GM12801 (cell line): ENCODE results near the gene TMPRSS9.

ENCODE experiments used
- TF ChIP-seq, protein P1 (sequence below): IDR thresholded peaks from one replicate; pipeline ENCODE4 v1.5.1; 2011; ENCODE audit warnings: control low read depth; ENCODE audit not compliant: insufficient read length; ENCODE audit errors: extremely low read depth

TMPRSS9 gene

DNA sequence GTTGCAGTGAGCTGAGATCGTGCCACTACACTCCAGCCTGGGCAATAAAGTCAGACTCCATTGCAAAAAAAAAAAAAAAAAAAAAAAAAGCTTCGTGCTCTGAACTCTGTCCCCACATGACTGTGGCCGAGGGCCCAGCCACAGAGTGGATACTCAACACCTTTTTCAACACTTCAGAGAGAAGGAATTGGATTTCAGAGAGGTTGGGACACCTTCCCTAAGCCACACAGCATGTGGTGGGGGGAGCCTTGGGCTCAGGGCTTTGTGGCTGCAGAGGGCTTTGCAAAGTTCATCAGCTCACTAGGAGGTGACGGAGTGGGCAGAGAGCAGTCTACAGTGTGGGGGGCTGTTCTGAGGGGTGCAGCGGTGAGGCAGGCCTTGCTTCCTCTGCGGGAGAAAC lies 41.1 kb upstream of the TMPRSS9 start:
- TF ChIP-seq, protein P1, sequence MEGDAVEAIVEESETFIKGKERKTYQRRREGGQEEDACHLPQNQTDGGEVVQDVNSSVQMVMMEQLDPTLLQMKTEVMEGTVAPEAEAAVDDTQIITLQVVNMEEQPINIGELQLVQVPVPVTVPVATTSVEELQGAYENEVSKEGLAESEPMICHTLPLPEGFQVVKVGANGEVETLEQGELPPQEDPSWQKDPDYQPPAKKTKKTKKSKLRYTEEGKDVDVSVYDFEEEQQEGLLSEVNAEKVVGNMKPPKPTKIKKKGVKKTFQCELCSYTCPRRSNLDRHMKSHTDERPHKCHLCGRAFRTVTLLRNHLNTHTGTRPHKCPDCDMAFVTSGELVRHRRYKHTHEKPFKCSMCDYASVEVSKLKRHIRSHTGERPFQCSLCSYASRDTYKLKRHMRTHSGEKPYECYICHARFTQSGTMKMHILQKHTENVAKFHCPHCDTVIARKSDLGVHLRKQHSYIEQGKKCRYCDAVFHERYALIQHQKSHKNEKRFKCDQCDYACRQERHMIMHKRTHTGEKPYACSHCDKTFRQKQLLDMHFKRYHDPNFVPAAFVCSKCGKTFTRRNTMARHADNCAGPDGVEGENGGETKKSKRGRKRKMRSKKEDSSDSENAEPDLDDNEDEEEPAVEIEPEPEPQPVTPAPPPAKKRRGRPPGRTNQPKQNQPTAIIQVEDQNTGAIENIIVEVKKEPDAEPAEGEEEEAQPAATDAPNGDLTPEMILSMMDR, result no peak

DNA sequence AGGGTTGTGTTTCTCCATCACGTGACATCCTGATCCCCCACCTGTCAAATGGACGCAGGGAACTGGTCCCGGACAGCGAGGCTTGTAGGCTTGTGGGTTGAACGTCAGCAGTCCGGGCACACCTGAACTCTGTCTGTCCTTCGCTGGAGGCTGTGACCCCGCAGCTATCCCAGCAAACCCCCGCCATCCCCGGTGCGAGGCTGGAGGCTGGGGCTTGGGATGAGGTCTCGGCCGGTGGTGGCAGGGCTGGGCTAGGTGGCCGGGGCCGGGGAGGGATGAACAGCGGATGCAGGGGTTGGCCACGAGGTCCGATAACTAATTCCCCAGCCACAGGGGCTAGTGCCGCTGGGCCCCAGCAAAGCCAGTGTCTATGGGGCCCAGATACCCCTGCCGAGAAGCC lies 40.5 kb upstream of the TMPRSS9 start:
- TF ChIP-seq, protein P1, result no peak

DNA sequence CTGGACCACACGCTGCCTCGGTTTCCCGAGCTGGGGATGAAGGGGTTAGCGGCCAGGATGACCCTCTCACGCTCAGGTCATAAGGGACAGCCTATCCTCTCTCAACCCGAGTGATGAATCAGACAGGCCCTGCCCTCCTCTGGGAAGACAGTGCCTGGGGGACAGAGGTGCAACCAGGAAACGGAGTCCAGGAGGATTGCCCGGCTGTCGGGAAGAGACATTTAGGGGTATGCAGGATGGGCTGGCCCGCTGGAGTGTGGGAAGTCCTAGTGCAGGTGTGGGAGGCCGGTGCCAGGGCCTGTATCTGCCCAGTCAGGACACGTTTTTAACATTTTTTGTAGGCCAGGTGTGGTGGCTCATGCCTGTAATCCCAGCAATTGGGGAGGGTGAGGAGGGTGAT lies 40.0 kb upstream of the TMPRSS9 start:
- TF ChIP-seq, protein P1, result no peak

DNA sequence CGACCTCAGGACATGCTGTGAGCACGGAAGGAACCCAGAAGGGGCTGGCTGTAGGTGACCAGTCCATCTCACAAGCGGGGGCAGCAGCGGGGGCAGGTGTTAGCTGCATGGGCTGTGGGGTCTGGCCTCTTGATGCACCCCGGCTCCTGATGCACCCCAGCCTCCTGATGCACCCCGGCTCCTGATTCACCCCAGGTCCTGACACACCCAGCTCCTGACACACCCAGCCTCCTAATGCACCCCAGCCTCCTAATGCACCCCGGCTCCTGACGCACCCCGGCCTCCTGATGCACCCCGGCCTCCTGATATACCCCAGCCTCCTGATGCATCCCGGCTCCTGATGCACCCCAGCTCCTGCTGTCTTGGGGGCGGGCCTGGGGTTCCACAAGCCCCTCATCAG lies 39.1 kb upstream of the TMPRSS9 start:
- TF ChIP-seq, protein P1, result no peak

DNA sequence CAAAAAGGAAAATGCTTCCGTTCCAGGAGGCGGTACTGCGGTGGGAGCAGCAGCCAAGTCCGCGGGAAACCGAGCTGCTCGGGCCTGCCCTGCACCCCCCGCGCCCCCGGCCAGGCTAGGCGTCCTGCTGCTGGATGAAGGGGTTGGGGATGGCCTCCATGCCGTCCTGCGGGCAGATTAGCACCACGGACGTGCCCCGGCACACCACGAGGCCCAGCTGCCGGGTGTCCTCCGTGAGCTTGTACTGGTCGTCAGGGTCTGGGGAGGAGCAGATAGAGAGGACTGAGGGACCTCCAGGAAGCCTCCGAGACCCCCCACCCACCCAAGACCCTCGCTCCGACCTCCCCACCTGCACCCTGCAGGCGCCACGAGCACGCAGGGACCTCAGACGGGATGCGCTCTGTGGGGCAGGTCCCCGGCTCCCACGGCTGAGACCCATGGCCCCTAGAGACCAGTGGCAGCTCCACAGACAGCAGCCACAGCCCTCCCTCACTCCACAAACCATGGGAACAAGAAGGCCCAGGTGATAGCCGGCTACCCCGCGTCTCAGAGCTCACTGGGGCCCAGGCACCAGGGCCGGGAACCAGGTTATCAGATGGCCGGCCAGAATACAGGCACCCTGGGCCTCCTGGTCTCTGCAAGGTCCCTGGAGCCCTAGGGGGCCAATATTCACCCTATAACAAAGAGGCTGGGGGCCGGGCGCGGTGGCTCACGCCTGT lies 38.3 kb upstream of the TMPRSS9 start:
- TF ChIP-seq, protein P1, result no peak

DNA sequence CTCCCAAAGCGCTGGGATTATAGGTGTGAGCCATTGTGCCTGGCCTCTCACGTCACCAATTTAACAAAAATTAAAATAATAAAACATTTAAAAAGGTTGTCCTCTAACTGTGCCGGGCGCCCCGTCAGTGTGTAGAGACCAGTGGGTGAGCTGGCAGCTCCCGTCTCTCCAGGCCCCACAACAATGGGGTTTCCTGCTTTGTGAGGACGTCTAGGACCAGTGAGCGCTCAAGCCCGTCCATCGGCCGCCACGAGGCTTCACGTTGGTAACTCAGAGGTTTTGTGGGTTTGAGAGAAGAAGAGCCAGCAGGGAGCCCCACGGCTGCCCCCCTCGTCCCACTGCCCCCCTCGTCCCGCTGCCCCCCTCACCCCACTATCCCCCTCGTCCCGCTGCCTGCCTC lies 36.4 kb upstream of the TMPRSS9 start:
- TF ChIP-seq, protein P1, result no peak

DNA sequence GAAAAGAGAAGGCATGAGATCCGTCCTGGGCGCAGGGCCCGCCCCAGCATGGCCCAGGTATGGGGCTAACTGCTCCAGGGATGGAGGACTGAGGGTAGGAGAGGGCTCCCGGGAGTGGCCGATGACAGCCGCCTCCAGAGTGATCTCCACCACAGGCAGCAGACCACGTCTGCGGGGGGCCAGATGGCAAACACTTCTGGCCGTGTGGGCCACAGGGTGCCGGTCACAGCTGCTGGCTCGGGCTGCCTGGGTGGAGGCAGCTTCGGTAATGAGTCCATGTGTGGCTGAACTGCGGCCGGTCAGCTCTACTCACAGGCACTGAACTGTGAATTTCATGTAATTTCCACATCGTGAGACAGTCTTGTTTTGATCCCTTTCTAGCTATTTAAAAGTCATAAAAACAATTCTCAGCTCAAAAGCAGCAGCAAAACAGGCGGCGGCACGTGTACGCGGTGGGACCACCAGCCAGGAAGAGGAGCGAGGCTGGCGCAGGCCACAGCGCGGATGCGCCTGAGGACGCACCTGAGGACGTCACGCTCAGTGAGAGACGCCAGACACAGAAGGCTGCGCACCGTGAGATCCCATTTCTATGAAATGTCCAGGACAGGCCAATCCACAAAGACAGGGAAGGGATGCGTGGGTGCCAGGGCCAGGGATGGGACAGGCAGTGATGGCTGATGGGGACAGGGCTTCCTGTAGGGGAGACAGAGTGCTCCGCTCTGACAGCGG lies 35.7 kb upstream of the TMPRSS9 start:
- TF ChIP-seq, protein P1, result no peak
